GM12878 (cell line): ENCODE measurements around the gene TOMM40.
"Not testable (repeated sequence)": the region's sequence is repeated elsewhere in the genome, so short reads cannot be mapped to it uniquely, and the experiment has no call there.

Experiments
- FOXK2 ChIP-seq: fragments of 450-650 bp; IDR thresholded peaks from 2 replicates; pipeline ENCODE4 v1.6.1; 2017; ENCODE audit warnings: mild to moderate bottlenecking, moderate library complexity
- HDAC2 ChIP-seq: fragments of 200-600 bp; sonication (generic); IDR thresholded peaks from 2 replicates; pipeline ENCODE4 v1.6.1; 2017
- POLR2A ChIP-seq: IDR thresholded peaks from 2 replicates; pipeline ENCODE4 v1.6.1; 2011; ENCODE audit warnings: low read depth, mild to moderate bottlenecking, low read length
- POLR2AphosphoS5 ChIP-seq: IDR thresholded peaks from 2 replicates; pipeline ENCODE4 v1.6.1; 2011; ENCODE audit warnings: mild to moderate bottlenecking, low read length, inconsistent platforms
- RCOR1 ChIP-seq: conservative IDR thresholded peaks from 2 replicates; pipeline ENCODE4 v1.6.1; 2012; ENCODE audit warnings: low read depth, low read length, improper control_type of control experiment
- TF ChIP-seq, protein P1 (sequence below): IDR thresholded peaks from 2 replicates; pipeline ENCODE4 v1.6.1; 2011; ENCODE audit warnings: low read depth, low read length, improper control_type of control experiment, borderline replicate concordance
- TF ChIP-seq, protein P2 (sequence below), 3 experiments: IDR thresholded peaks in 2 of 3; conservative IDR thresholded peaks in 1 of 3; 2 replicates each; pipeline ENCODE4 v1.5.1; 2011; ENCODE audit warnings: low read depth in 3 of 3, low read length in 3 of 3, mild to moderate bottlenecking in 3 of 3, control low read depth in 2 of 3, moderate library complexity in 2 of 3, inconsistent platforms in 1 of 3, mixed read lengths in 1 of 3; ENCODE audit not compliant: control insufficient read depth in 2 of 3, insufficient read depth in 1 of 3; ENCODE audit errors: extremely low read depth in 1 of 3

DNA sequence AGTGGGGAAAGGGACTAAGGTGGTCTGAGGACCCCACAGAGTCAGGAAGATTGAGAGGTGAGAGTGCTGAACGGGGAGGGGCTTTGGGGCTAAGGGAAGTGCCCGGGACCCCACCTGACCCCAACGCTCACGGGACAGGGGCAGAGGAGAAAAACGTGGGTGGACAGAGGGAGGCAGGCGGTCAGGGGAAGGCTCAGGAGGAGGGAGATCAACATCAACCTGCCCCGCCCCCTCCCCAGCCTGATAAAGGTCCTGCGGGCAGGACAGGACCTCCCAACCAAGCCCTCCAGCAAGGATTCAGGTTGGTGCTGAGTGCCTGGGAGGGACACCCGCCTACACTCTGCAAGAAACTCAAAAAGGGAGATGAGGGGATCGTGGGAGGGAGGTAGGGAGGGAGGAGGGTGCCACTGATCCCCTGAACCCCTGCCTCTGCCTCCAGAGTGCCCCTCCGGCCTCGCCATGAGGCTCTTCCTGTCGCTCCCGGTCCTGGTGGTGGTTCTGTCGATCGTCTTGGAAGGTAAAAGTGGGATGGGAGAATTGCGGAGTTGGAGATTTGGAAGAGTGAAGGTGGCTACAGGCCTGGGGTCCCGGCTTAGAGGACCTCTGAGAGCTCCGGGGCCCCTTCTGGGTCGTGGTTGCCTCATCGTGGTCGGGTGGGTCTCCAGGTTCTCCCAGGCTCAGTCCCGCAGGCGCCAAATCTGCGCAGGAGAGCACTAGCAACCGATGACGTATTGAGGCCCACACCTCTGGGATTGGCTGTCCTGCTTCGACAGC, 23.6 kb downstream of the TOMM40 start, which contains the start of gene APOC1:
- TF ChIP-seq POLR2A, POLR2AphosphoS5, HDAC2, FOXK2, RCOR1: not testable (repeated sequence)
- TF ChIP-seq, protein P1, sequence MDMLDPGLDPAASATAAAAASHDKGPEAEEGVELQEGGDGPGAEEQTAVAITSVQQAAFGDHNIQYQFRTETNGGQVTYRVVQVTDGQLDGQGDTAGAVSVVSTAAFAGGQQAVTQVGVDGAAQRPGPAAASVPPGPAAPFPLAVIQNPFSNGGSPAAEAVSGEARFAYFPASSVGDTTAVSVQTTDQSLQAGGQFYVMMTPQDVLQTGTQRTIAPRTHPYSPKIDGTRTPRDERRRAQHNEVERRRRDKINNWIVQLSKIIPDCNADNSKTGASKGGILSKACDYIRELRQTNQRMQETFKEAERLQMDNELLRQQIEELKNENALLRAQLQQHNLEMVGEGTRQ = not testable (repeated sequence)
- TF ChIP-seq, protein P2, sequence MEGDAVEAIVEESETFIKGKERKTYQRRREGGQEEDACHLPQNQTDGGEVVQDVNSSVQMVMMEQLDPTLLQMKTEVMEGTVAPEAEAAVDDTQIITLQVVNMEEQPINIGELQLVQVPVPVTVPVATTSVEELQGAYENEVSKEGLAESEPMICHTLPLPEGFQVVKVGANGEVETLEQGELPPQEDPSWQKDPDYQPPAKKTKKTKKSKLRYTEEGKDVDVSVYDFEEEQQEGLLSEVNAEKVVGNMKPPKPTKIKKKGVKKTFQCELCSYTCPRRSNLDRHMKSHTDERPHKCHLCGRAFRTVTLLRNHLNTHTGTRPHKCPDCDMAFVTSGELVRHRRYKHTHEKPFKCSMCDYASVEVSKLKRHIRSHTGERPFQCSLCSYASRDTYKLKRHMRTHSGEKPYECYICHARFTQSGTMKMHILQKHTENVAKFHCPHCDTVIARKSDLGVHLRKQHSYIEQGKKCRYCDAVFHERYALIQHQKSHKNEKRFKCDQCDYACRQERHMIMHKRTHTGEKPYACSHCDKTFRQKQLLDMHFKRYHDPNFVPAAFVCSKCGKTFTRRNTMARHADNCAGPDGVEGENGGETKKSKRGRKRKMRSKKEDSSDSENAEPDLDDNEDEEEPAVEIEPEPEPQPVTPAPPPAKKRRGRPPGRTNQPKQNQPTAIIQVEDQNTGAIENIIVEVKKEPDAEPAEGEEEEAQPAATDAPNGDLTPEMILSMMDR (IDR thresholded peaks at IDR 0.05 in 2 of 3, conservative IDR thresholded peaks at IDR 0.05 in 1 of 3; ENCODE audit: control insufficient read depth in 2 of 3, extremely low read depth in 1 of 3, insufficient read depth in 1 of 3, low read depth in 3 of 3, low read length in 3 of 3) = not testable (repeated sequence)
